Liver (tissue), 3 donors: ENCODE measurements around the gene MAP3K12.

ENCODE experiments used
- HNF4A ChIP-seq, 2 donors: conservative IDR thresholded peaks; 2 replicates each; pipeline ENCODE4 v1.6.1; 2016; ENCODE audit warnings: antibody characterized with exemption in 2 of 2, mild to moderate bottlenecking in 2 of 2
- JUND ChIP-seq, 2 donors: IDR thresholded peaks; 2 replicates each; pipeline ENCODE4 v1.6.1; 2016; ENCODE audit warnings: antibody characterized with exemption in 2 of 2
- NR2F2 ChIP-seq: IDR thresholded peaks from 2 replicates; pipeline ENCODE4 v1.6.1; 2016; ENCODE audit warnings: antibody characterized with exemption
- RAD21 ChIP-seq, 2 donors: IDR thresholded peaks; 2 replicates each; pipeline ENCODE4 v1.6.1; 2016; ENCODE audit warnings: antibody characterized with exemption in 2 of 2, mild to moderate bottlenecking in 2 of 2
- SP1 ChIP-seq: IDR thresholded peaks from 2 replicates; pipeline ENCODE4 v1.6.1; 2018; ENCODE audit warnings: antibody characterized with exemption, mild to moderate bottlenecking
- TAF1 ChIP-seq: conservative IDR thresholded peaks from 2 replicates; pipeline ENCODE4 v1.6.1; 2016; ENCODE audit warnings: antibody characterized with exemption, mild to moderate bottlenecking
- YY1 ChIP-seq: IDR thresholded peaks from 2 replicates; pipeline ENCODE4 v1.6.1; 2016; ENCODE audit warnings: antibody characterized with exemption, mild to moderate bottlenecking
- TF ChIP-seq, protein P1 (sequence below): fragments of 150-350 bp; IDR thresholded peaks from 2 replicates; pipeline ENCODE4 v1.5.1; 2017; ENCODE audit warnings: improper control_type of control experiment, low read depth, low read length; ENCODE audit not compliant: missing input control
- donor health status: healthy.
- donor health status: healthy.

DNA sequence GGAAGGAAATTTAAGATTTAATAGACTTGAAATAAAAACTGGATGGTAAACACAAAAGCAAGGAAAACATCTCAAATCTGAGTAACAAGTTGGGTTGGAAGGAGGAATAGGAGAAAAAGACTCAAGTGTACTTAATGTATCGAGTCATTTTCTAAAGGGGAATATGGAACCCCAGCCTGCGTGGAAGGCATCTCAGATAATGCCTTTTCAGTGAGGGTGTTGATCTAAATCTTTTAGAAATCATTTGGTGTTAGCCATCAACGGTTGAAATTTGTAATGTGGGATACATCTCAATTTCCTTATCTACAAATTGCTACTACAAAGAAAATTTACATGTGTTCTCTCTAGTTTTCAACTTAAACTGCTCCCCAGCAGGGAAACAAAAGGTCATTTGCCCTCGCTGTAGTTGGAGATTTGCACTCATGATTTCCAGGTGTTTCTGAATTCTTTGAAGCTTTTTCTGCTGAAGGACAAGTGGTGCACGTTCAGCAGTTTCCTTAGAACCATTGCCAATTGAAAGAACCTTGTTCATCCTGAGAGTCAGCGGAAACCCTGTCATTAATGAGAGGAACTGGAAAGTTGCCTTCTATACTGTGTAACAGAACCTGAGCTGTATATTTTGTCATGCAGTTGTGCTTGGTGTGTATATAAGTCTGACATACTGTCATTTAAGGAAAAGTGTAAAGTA, 45.2 kb downstream of the MAP3K12 start:
- TF ChIP-seq, protein P1, sequence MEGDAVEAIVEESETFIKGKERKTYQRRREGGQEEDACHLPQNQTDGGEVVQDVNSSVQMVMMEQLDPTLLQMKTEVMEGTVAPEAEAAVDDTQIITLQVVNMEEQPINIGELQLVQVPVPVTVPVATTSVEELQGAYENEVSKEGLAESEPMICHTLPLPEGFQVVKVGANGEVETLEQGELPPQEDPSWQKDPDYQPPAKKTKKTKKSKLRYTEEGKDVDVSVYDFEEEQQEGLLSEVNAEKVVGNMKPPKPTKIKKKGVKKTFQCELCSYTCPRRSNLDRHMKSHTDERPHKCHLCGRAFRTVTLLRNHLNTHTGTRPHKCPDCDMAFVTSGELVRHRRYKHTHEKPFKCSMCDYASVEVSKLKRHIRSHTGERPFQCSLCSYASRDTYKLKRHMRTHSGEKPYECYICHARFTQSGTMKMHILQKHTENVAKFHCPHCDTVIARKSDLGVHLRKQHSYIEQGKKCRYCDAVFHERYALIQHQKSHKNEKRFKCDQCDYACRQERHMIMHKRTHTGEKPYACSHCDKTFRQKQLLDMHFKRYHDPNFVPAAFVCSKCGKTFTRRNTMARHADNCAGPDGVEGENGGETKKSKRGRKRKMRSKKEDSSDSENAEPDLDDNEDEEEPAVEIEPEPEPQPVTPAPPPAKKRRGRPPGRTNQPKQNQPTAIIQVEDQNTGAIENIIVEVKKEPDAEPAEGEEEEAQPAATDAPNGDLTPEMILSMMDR = no peak
- TF ChIP-seq NR2F2 (no peak), SP1 (no peak), TAF1 (no peak), JUND (IDR thresholded peaks at IDR 0.05) (no peak), RAD21 (IDR thresholded peaks at IDR 0.05) (no peak), YY1 (no peak), HNF4A (conservative IDR thresholded peaks at IDR 0.05) (no peak)
